ENCODE data around the gene IFNA5. TPM values are rescaled to one million over a fixed set of nuclear protein-coding genes. Genes with fewer than 3 reads are reported as not detected.

Gene IFNA5
- total RNA-seq, 2 experiments from 2014 or later = not detected

DNA sequence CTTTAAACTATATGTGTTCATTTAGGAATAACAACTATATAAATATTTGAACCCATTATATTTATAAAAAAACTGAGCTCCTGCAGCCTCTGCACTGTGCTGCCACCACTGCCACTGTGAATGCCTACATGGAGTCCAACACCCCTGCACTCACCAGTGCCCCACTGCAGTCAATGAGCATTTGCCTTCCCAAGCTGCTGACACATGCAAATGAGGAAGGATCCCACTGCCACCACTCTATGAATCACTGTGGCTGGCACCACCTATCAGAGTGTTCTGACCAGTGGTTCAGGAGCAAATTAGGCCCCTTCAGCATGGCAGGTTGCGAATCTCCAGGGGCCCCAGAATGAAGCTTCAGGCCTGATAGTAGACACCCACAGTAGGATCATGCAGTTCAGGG lies 9.1 kb downstream of the IFNA5 start:
- no TSS peak for BruUV-seq (replicated peaks)
- Histone ChIP-seq H3K79me2 (ENCODE audit: insufficient read depth, low read depth, low read length) (no peaks in the 10 kb centered on the region), H3K4me2 (ENCODE audit: low read length) (no peak overlapping the region), H2AFZ (ENCODE audit: low read length) (no peak overlapping the region), H3K9me2 (ENCODE audit: insufficient read depth, low read length) (no peaks in the 10 kb centered on the region), H4K20me1 (ENCODE audit: insufficient read depth, low read length) (no peaks in the 10 kb centered on the region), H3K4me3 (ENCODE audit: low read depth, low read length, poor library complexity, severe bottlenecking) (no peak overlapping the region), H3K4me1 (ENCODE audit: insufficient read depth, low read length, poor library complexity, severe bottlenecking) (no peaks in the 10 kb centered on the region), H3K9me3 (ENCODE audit: low read length) (no peaks in the 10 kb centered on the region), H3K36me3 (ENCODE audit: insufficient read depth, low read length) (no peaks in the 10 kb centered on the region), H3K27ac (ENCODE audit: low read depth, low read length, poor library complexity, severe bottlenecking) (no peak overlapping the region)
- POLR2A ChIA-PET = interaction anchor here (0.5 to 0.6 kb wide), 2 partner anchors 21 to 98 kb away, joined by 4 to 5 read pairs; no protein-coding TSS in a partner anchor
- no peak for TF ChIP-seq CTCF (conservative IDR thresholded peaks at IDR 0.05; ENCODE audit: low read length)
- TF ChIP-seq EZH2phosphoT487 (IDR thresholded peaks at IDR 0.05; ENCODE audit: borderline replicate concordance, low read depth, low read length) = no peak
- CTCF ChIA-PET (ENCODE audit: unreplicated experiment) = no interaction called here
- intact Hi-C loops (cut with micrococcal nuclease; ENCODE audit: unreplicated experiment) = no loop called here
- no peak for DNase-seq (ENCODE audit: low spot score)

DNA sequence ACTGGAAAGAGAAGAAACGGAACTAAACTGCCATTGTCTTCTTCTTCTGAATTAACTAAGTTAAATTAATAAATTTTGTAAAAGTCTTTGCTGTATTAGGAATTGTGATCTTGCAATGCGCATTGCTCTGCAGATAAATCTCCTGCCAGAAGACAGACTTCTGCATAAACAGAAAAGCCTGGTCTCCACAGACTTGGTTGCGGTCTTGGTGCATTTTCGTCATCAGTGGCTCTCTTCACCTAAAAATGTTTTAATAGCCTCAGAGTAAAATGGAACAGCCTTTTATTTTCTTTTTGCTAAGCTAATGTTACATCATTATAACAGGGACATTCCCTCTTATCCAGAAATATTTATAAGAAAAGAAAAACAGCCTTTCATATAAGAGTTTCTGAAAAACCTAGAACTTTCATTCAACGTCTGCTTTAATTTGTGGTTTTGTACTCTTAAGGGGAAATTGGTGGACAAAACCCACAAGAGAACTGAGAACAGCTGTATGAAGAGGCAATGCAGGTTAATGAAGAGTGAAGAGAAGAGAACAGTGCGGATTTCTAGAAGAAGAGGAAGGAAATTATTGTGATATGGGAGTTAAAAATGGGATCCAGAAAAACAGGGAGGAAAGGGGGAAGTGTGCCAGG lies 10.1 kb downstream of the IFNA5 start:
- H3K9me2 ChIP-seq (ENCODE audit: insufficient read depth, low read length) = no peaks in the 10 kb centered on the region
- DNase-seq (ENCODE audit: low spot score) = no peak
- no peak overlapping the region for H3K27ac ChIP-seq (ENCODE audit: low read depth, low read length, poor library complexity, severe bottlenecking)
- H3K9me3 ChIP-seq (ENCODE audit: low read length) = no peaks in the 10 kb centered on the region
- CTCF ChIA-PET (ENCODE audit: unreplicated experiment) = no interaction called here
- H3K4me1 ChIP-seq (ENCODE audit: insufficient read depth, low read length, poor library complexity, severe bottlenecking) = no peaks in the 10 kb centered on the region
- BruUV-seq (replicated peaks) = no TSS peak
- no peak for TF ChIP-seq CTCF (conservative IDR thresholded peaks at IDR 0.05; ENCODE audit: low read length)
- TF ChIP-seq EZH2phosphoT487 (IDR thresholded peaks at IDR 0.05; ENCODE audit: borderline replicate concordance, low read depth, low read length) = no peak
- H3K36me3 ChIP-seq (ENCODE audit: insufficient read depth, low read length) = no peaks in the 10 kb centered on the region
- H3K79me2 ChIP-seq (ENCODE audit: insufficient read depth, low read depth, low read length) = no peaks in the 10 kb centered on the region
- POLR2A ChIA-PET = no interaction called here
- H2AFZ ChIP-seq (ENCODE audit: low read length) = no peak overlapping the region
- intact Hi-C loops (cut with micrococcal nuclease; ENCODE audit: unreplicated experiment) = no loop called here
- no peak overlapping the region for H3K4me2 ChIP-seq (ENCODE audit: low read length)
- no peaks in the 10 kb centered on the region for H4K20me1 ChIP-seq (ENCODE audit: insufficient read depth, low read length)
- H3K4me3 ChIP-seq (ENCODE audit: low read depth, low read length, poor library complexity, severe bottlenecking) = no peak overlapping the region

DNA sequence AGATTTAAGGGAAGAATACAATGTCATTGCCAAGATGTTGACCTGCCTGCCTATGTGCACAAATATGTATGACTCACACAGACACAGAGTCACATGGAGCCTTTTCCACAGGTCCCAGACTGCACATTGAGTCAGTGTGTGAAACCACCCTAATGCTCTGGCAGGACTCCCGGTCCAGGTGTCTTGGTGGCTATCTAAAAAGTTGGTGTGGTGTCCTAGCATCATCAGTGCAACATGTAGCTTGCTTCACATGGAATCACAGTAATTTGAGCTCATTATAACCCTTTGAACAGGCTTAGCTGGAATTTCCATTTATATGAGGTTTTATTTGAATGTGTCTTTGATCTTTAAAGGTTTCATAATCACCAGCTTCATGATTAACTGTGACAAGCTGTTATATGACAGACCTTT lies 10.7 kb downstream of the IFNA5 start:
- intact Hi-C loops (cut with micrococcal nuclease; ENCODE audit: unreplicated experiment) = no loop called here
- no peak overlapping the region for H3K4me3 ChIP-seq (ENCODE audit: low read depth, low read length, poor library complexity, severe bottlenecking)
- TF ChIP-seq CTCF (conservative IDR thresholded peaks at IDR 0.05; ENCODE audit: low read length) (no peak), EZH2phosphoT487 (IDR thresholded peaks at IDR 0.05; ENCODE audit: borderline replicate concordance, low read depth, low read length) (no peak)
- no peaks in the 10 kb centered on the region for H3K9me3 ChIP-seq (ENCODE audit: low read length)
- no peaks in the 10 kb centered on the region for H3K4me1 ChIP-seq (ENCODE audit: insufficient read depth, low read length, poor library complexity, severe bottlenecking)
- DNase-seq (ENCODE audit: low spot score) = no peak
- H3K27ac ChIP-seq (ENCODE audit: low read depth, low read length, poor library complexity, severe bottlenecking) = no peak overlapping the region
- no peak overlapping the region for H2AFZ ChIP-seq (ENCODE audit: low read length)
- POLR2A ChIA-PET = interaction anchor here (1.0 kb wide), 1 partner anchor 24 kb away, joined by 3 read pairs; no protein-coding TSS in a partner anchor
- no peak overlapping the region for H3K4me2 ChIP-seq (ENCODE audit: low read length)
- CTCF ChIA-PET (ENCODE audit: unreplicated experiment) = no interaction called here
- no peaks in the 10 kb centered on the region for H3K9me2 ChIP-seq (ENCODE audit: insufficient read depth, low read length)
- H3K79me2 ChIP-seq (ENCODE audit: insufficient read depth, low read depth, low read length) = no peaks in the 10 kb centered on the region
- BruUV-seq (replicated peaks) = no TSS peak
- H4K20me1 ChIP-seq (ENCODE audit: insufficient read depth, low read length) = no peaks in the 10 kb centered on the region
- H3K36me3 ChIP-seq (ENCODE audit: insufficient read depth, low read length) = no peaks in the 10 kb centered on the region

Measured in OCI-LY7 (cell line).